AG04450 (cell line): ENCODE results near the gene HSD3B7. TPM values are rescaled to one million over a fixed set of nuclear protein-coding genes. Genes with fewer than 3 reads are reported as not detected.

Source experiments
- CTCF ChIA-PET: fragments of 300-600, 350-600 bp; formaldehyde crosslinking; extraction: SDS; loops from one replicate; lab custom pipeline; 2022; ENCODE audit warnings: antibody characterized with exemption, inconsistent platforms; lab: Charles Lee
- POLR2A ChIA-PET: fragments of 350-600 bp; formaldehyde crosslinking; extraction: SDS; loops from one replicate; lab custom pipeline; 2021; ENCODE audit warnings: antibody characterized with exemption, inconsistent platforms; lab: Yijun Ruan, JAX
- DNase-seq: peaks from one replicate; pipeline ENCODE4 v3.0.0-alpha.2; 2011; ENCODE audit warnings: low read depth, low spot score
- H3K27ac ChIP-seq: one replicate; pipeline ENCODE4 v1.5.1; 2012; ENCODE audit warnings: low read depth, low read length, control low read depth
- H3K27me3 ChIP-seq: one replicate; pipeline ENCODE4 v1.6.0; 2012; ENCODE audit warnings: low read length; ENCODE audit not compliant: control insufficient read depth, insufficient read depth
- H3K4me3 ChIP-seq: 2 replicates; pipeline ENCODE4 v1.5.1; 2011; ENCODE audit warnings: mild to moderate bottlenecking, low read depth, low read length, control low read depth
- H3K9me3 ChIP-seq: 2 replicates; pipeline ENCODE4 v1.5.1; 2012; ENCODE audit warnings: low read length; ENCODE audit not compliant: control insufficient read depth, insufficient read depth
- polyA plus RNA-seq: library from polyadenylated mRNA; depleted of rRNA; stranded (reverse); fragments of >200 nt; gene quantifications from 2 replicates; pipeline ENCODE4 v1.2.3, GENCODE V29; 2011
- TF ChIP-seq, protein P1 (sequence below): IDR thresholded peaks from 2 replicates; pipeline ENCODE4 v1.5.1; 2011; ENCODE audit warnings: low read depth, low read length, control low read depth, inconsistent platforms

The HSD3B7 gene
- polyA plus RNA-seq, 1 experiment: 6.1 TPM

DNA sequence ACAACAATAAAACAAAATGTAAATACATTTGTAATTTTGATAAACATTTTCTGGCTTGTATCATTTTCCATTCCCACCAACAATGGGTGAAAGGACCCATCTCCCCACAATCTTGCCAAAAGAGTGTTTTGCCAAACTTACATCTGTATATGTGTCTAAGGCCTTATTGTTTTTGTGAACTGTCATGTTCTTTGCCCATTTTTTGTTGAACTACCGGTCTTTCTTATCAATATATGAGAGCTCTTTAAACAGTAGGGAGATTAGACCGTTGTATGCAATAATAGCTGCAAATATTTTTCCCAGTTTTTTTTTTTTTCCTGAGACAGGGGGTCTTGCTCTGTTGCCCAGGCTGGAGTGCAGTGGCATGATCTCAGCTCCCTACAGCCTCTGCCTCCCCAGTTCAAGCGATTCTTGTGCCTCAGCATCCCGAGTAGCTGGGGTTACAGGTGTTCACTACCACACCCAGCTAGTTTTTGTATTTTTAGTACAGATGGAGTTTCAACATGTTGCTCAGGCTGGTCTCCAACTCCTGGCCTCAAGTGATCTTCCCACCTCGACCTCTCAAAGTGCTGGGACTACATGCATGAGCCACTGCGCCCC is 38.7 kb downstream of the HSD3B7 start:
- H3K27ac ChIP-seq: no peak overlapping the region
- H3K9me3 ChIP-seq: no peaks in the 10 kb centered on the region
- DNase-seq: no peak
- TF ChIP-seq, protein P1, sequence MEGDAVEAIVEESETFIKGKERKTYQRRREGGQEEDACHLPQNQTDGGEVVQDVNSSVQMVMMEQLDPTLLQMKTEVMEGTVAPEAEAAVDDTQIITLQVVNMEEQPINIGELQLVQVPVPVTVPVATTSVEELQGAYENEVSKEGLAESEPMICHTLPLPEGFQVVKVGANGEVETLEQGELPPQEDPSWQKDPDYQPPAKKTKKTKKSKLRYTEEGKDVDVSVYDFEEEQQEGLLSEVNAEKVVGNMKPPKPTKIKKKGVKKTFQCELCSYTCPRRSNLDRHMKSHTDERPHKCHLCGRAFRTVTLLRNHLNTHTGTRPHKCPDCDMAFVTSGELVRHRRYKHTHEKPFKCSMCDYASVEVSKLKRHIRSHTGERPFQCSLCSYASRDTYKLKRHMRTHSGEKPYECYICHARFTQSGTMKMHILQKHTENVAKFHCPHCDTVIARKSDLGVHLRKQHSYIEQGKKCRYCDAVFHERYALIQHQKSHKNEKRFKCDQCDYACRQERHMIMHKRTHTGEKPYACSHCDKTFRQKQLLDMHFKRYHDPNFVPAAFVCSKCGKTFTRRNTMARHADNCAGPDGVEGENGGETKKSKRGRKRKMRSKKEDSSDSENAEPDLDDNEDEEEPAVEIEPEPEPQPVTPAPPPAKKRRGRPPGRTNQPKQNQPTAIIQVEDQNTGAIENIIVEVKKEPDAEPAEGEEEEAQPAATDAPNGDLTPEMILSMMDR: no peak
- POLR2A ChIA-PET: interaction anchor here (0.7 kb wide), 1 partner anchor 36 kb away, joined by 3 read pairs; no protein-coding TSS in a partner anchor
- no peaks in the 10 kb centered on the region for H3K27me3 ChIP-seq
- CTCF ChIA-PET: interaction anchor here (0.6 kb wide), 1 partner anchor 244 kb away, joined by 4 read pairs; no protein-coding TSS in a partner anchor
- no peak overlapping the region for H3K4me3 ChIP-seq

DNA sequence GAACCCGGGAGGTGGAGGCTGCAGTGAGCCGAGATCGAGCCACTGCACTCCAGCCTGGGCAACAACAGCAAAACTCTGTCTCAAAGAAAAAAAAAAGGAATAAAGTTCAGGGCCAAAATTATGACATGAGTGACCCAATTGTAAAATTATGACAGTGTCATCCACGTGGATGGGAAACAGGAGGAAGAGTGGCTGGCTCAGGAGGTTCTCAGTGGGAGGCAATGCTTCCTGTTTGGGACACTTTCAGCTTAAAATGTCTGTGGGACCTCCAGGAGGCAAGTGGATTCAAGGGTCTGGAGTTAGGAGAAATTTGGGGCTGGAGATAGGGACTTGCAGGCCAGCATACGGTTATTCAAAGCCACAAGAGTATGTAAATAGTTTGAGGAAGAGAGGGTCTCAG is 40.3 kb downstream of the HSD3B7 start:
- no peak overlapping the region for H3K27ac ChIP-seq
- no peaks in the 10 kb centered on the region for H3K9me3 ChIP-seq
- H3K27me3 ChIP-seq: no peaks in the 10 kb centered on the region
- TF ChIP-seq, protein P1: no peak
- POLR2A ChIA-PET: no interaction called here
- no peak for DNase-seq
- CTCF ChIA-PET: no interaction called here
- H3K4me3 ChIP-seq: no peak overlapping the region

DNA sequence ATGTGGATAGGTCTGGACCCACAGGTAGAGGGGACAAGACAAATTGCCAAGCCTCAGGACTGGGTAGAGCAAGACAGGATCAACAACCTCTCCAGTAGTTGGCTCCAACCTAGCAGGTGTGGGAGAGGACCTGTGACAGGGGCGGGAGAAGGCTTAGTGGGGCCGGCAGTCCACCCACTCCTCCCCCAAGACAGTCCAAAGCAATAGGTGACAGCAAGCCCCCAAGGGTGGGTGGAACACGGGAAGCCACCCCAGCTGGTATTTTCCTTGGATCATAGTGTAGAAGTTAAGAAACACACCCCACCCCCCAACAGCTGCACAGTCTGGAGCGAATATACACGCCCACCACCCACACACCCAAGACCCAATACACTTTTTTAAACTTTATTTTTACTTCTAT is 44.3 kb downstream of the HSD3B7 start:
- DNase-seq: no peak
- POLR2A ChIA-PET: no interaction called here
- Histone ChIP-seq H3K27me3 (no peaks in the 10 kb centered on the region), H3K9me3 (no peaks in the 10 kb centered on the region; the same call in 1 of the 2 replicates), H3K4me3 (no peak overlapping the region), H3K27ac (no peak overlapping the region)
- CTCF ChIA-PET: no interaction called here
- TF ChIP-seq, protein P1: no peak

DNA sequence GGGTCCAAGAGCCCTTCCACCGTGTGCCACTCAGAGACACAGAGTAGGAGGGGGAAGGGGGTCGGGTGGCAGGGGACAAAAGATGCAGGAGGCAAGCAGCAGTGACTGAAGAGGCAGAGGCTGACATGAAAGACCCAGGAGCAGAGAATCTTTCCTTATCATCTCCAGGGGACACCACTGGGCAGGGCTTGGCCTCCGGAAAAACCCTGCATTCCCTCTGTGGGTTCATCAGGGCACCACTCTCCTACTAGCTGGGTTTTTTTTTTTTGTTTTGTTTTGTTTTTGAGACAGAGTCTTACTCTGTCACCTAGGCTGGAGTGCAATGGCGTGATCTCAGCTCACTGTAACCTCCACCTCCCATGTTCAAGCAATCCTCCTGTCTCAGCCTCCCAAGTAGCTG is 46.3 kb downstream of the HSD3B7 start:
- POLR2A ChIA-PET: no interaction called here

More for the DNA sequence above, 46.3 kb downstream of the HSD3B7 start:
- CTCF ChIA-PET: no interaction called here
- TF ChIP-seq, protein P1: no peak
- Histone ChIP-seq H3K27ac (no peak overlapping the region), H3K9me3 (no peaks in the 10 kb centered on the region; the same call in 1 of the 2 replicates), H3K4me3 (no peak overlapping the region), H3K27me3 (no peaks in the 10 kb centered on the region)
- DNase-seq: no peak
